ENCODE results near the gene CAMKV. TPM values are rescaled to one million over a fixed set of nuclear protein-coding genes. Genes with fewer than 3 reads are reported as not detected.

The CAMKV gene
- total and polyA plus RNA-seq, 2 experiments from 2014 or later: 0.09 TPM; not detected in 1

Other genes with a start within 250 kb of the CAMKV start
- gene APEH, start 195.6 kb downstream of the CAMKV start, total RNA-seq: 165 and 185 TPM in 2 replicates
- 216 and 247 TPM in 2 replicates for gene APEH, start 195.6 kb downstream of the CAMKV start, polyA plus RNA-seq
- gene MST1, start 180.4 kb downstream of the CAMKV start, total RNA-seq: 41.5 and 48.7 TPM in 2 replicates
- gene MST1, start 180.4 kb downstream of the CAMKV start, polyA plus RNA-seq: 31.3 and 37.4 TPM in 2 replicates
- gene RNF123, start 180.3 kb downstream of the CAMKV start, total RNA-seq: 41.7 and 51.1 TPM in 2 replicates
- 35.5 and 42.3 TPM in 2 replicates for gene RNF123, start 180.3 kb downstream of the CAMKV start, polyA plus RNA-seq
- gene AMIGO3, start 150.2 kb downstream of the CAMKV start, total RNA-seq: 2.3 and 5.2 TPM in 2 replicates
- 0.46 and 2.6 TPM in 2 replicates for gene AMIGO3, start 150.2 kb downstream of the CAMKV start, polyA plus RNA-seq
- 27.6 and 41.3 TPM in 2 replicates for gene GMPPB, start 146.0 kb downstream of the CAMKV start, total RNA-seq
- 23.9 and 29.3 TPM in 2 replicates for gene GMPPB, start 146.0 kb downstream of the CAMKV start, polyA plus RNA-seq
- gene IP6K1, start 83.4 kb downstream of the CAMKV start, total RNA-seq: 40.3 and 44.4 TPM in 2 replicates
- 24.4 and 30.1 TPM in 2 replicates for gene IP6K1, start 83.4 kb downstream of the CAMKV start, polyA plus RNA-seq
- gene CDHR4, start 70.0 kb downstream of the CAMKV start, total RNA-seq: not detected in 2 replicates
- gene CDHR4, start 70.0 kb downstream of the CAMKV start, polyA plus RNA-seq: 0.27 TPM in 1 of 2 replicates, not detected in the other
- gene INKA1, start 66.6 kb downstream of the CAMKV start, total RNA-seq: 4.3 and 5.9 TPM in 2 replicates
- 4.4 and 6.6 TPM in 2 replicates for gene INKA1, start 66.6 kb downstream of the CAMKV start, polyA plus RNA-seq
- 1.5 and 5.4 TPM in 2 replicates for gene UBA7, start 56.0 kb downstream of the CAMKV start, total RNA-seq
- gene UBA7, start 56.0 kb downstream of the CAMKV start, polyA plus RNA-seq: 1.8 and 4.4 TPM in 2 replicates
- gene TRAIP, start 13.3 kb downstream of the CAMKV start, total RNA-seq: 6.6 and 13.3 TPM in 2 replicates
- gene TRAIP, start 13.3 kb downstream of the CAMKV start, polyA plus RNA-seq: 6.7 and 9.5 TPM in 2 replicates
- 0.49 and 2.2 TPM in 2 replicates for gene MST1R, start 34.0 kb upstream of the CAMKV start, total RNA-seq
- 2.1 and 3.4 TPM in 2 replicates for gene MST1R, start 34.0 kb upstream of the CAMKV start, polyA plus RNA-seq
- 12.8 TPM in 2 replicates for gene MON1A, start 59.9 kb upstream of the CAMKV start, total RNA-seq
- 13.3 and 19.7 TPM in 2 replicates for gene MON1A, start 59.9 kb upstream of the CAMKV start, polyA plus RNA-seq
- gene RBM6, start 70.2 kb upstream of the CAMKV start, total RNA-seq: 51.5 and 121 TPM in 2 replicates
- 62.7 and 89.4 TPM in 2 replicates for gene RBM6, start 70.2 kb upstream of the CAMKV start, polyA plus RNA-seq
- gene RBM5, start 219.0 kb upstream of the CAMKV start, total RNA-seq: 189 and 439 TPM in 2 replicates
- 130 and 172 TPM in 2 replicates for gene RBM5, start 219.0 kb upstream of the CAMKV start, polyA plus RNA-seq

All from cardiac muscle cell (in vitro differentiated cells and primary cell).